GM18907 (cell line): ENCODE measurements around the gene CD300C.
"Not testable (repeated sequence)": the region's sequence is repeated elsewhere in the genome, so short reads cannot be mapped to it uniquely, and the experiment has no call there.

Experiments
- ATAC-seq: cut with Tn5 transposase; IDR thresholded peaks from one replicate; pipeline ENCODE4 v1.9.1; 2021; ENCODE audit warnings: mild to moderate bottlenecking, moderate library complexity; ENCODE audit not compliant: unreplicated experiment

Gene CD300C

GRCh38 chr17:74563358-74563757 lies 17.4 kb upstream of the CD300C start:
- no peak for ATAC-seq

DNA sequence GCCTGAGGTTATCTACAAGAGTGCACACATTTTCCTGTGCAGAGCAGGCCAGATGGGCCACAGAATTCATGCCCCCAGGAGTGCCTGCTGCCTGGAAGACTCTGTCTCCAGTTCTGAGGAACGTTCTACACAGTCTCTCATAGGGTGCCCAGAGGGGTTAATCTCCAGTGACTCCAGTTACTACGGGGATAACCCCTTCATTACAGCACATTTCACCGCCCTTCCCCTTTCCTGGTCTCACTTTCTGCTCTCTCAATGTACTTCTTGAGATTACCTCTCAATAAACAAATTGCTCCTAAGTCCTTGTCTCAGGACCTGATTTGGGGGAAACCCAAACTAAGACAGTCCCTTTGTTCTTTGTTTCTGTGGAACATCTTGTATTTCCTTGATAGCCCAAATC lies 15.7 kb upstream of the CD300C start:
- no peak for ATAC-seq

- ATAC-seq: no peak
Measured at GRCh38 chr17:74558882-74559519, 13.1 kb upstream of the CD300C start.

GRCh38 chr17:74558402-74558801 lies 12.5 kb upstream of the CD300C start:
- not testable (repeated sequence) for ATAC-seq

DNA sequence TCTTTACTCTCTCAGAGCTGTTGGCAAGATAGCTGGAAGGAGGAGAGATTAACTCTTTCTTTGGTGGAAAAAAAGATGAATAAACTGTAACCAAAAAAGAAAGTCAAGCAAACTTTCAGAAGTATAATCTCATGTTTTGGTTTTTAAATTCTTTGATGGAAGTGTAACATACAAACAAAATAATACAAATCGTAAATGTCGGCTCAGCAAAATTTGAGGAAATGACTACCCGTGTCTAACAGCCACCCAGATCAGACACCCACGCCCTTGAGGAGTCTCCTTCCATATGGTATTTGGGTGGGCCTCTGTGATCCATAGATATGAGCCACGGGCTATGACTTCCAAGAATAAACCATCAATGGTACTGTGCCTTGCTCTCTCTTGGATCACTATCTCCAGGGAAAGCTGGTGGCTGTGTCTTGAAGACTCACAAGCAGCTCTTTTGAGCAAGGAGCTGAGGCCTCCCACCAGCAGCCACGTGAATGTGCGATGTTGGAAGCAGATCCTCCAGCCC lies 9.6 kb upstream of the CD300C start:
- no peak for ATAC-seq

DNA sequence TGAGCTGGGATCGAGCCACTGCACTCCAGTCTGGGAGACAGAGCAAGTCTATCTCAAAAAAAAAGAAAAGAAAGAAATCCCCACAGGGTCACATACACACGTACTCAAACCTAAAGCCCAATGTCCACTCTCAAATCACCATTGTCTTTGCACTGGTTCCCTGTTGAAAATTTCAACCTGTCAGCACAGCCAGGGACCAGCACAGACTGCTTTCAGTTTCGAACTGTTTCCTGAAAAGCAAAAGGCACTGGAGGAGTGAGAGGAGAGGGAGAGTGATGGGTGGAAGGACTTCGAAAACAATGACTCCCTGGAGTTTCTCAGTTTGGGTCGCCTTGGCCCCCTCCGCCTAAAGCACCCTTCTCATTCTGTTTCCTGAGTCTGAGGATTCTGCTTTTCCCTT lies 9.0 kb upstream of the CD300C start:
- ATAC-seq: no peak

- no peak for ATAC-seq
Measured at GRCh38 chr17:74552037-74552436, 6.1 kb upstream of the CD300C start.

- no peak for ATAC-seq
Measured at GRCh38 chr17:74550602-74551001, 4.7 kb upstream of the CD300C start.

DNA sequence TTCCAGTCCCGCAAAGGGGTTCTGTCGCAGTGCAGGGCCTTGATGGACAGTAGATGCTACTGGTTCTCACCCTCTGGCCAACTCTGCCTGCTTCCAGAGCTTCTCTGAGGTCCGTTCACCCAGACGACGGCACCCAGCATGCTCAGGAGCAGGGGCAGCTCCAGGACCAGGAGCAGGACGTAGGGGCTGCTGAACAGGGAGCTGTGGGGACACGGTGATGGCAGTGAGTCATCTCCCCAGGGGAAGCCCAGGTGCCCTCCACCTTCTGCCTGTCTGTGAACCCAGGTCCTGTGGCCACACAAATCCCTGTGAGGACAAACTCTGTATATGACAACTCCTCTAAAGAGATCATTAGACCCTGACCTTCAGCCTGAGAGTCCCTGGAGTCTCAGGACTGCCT lies 3.4 kb upstream of the CD300C start:
- ATAC-seq: no peak

GRCh38 chr17:74547736-74548135 lies 1.8 kb upstream of the CD300C start:
- no peak for ATAC-seq

DNA sequence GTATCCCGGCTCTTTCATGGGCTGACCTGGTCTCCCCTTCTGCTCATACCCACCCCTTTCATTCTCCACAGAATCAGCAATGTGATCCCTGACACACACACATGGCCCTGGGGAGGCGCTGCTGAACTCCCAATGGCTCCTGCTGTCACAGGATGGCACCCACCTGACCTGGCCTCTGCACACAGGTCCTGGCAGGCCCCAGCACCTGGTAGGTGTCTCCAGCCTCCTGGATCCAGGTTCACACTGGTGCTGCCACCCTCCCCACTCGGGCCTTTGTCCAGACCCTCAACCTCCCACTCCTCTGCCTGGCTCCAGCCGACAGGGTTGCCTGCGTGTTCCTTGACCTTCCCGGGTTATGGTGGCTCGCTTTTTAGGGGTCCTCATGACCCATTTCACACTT lies 1.3 kb upstream of the CD300C start:
- no peak for ATAC-seq

- ATAC-seq: no peak
Measured at GRCh38 chr17:74546586-74546985, 671 bp upstream of the CD300C start.

GRCh38 chr17:74544991-74545842 lies 698 bp downstream of the CD300C start:
- ATAC-seq: no peak

- ATAC-seq: no peak
Measured at GRCh38 chr17:74543891-74544760, 1.8 kb downstream of the CD300C start.

DNA sequence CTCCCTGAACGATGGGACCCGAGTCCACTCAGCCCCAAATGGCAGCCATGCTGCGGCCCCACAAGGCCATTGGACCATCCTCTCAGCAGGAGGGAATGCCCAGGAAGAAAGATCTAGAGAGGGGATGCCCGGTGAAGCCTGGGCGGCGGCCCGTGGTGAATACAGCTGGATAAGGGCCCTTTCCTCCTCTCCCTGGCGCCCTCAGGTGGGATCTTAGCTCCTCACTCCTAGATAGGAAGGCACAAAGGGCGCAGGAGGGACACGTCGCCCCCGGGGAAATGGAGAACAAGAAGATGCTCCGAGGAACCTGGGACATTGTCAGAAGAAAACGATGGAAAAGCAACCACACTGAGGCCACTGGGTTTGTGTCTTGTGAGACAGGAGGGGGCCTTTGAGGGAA lies 2.5 kb downstream of the CD300C start:
- no peak for ATAC-seq

- ATAC-seq: no peak
Measured at GRCh38 chr17:74542727-74543383, 3.1 kb downstream of the CD300C start.

DNA sequence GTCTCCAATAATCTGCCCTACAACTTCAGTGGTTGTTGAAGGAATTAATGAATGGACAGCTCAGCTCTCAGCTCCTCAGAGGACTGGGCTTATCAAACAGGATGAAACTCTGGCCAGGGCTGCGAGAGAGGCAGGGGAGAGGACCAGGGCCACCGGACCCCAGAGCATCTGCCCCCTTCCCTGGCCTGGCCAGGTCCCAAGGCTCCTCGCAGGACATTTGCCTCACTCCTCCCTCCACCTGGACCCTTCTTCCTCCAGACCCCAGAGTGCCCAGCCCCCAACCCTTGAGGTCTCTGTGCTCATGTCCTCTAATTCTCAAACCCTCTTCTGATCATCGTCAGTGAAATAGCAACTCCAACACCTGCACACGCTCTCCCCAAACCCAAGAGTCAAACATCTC lies 3.7 kb downstream of the CD300C start:
- ATAC-seq: no peak

- no peak for ATAC-seq
Measured at GRCh38 chr17:74541176-74542111, 4.5 kb downstream of the CD300C start.

DNA sequence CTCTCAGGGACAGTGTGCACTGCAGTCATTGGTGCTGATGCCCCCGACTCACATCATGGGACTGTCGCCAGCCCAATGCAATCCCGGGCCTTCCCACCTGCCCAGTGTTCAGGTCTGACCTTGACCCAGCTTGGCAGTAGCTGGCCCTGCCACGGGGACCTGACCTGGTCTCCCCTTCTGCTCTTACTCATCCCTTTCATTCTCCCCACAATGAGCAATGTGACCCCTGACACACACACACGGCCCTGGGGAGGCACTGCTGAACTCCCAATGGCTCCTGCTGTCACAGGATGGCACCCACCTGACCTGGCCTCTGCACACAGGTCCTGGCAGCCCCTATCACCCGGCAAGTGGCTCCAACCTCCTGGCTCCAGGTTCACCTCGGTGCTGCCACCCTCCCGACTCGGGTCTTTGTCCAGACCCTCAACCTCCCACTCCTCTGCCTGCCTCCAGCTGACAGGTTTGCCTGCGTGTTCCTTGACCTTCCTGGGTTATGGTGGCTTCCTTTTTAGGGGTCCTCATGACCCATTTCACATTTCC lies 6.6 kb downstream of the CD300C start:
- no peak for ATAC-seq
